Activated naive CD4-positive, alpha-beta T cell treated with anti-CD3 and anti-CD28 coated beads, Interleukin-2, amount 50 U/mL, for 72 hours (primary cell): Measurements from ENCODE around the gene ITGB3. TPM values are rescaled to one million over a fixed set of nuclear protein-coding genes. Genes with fewer than 3 reads are reported as not detected.

ENCODE experiments used
- ATAC-seq, 2 donors: fragments of 150-1000 bp; cut with Tn5 transposase; 2 replicates each; pipeline ENCODE4 v1.10.0; 2021; ENCODE audit warnings: mild to moderate bottlenecking in 2 of 2, moderate library complexity in 2 of 2
- DNase-seq, 2 donors: peaks; one replicate each; pipeline ENCODE4 v3.0.0; 2021 to 2022; ENCODE audit warnings: low spot score in 2 of 2
- H3K27ac Mint-ChIP-seq, 2 donors: one replicate each; pipeline ENCODE4 v1.8.0; 2022; ENCODE audit warnings: mild to moderate bottlenecking in 2 of 2, mixed read lengths in 2 of 2
- H3K36me3 Mint-ChIP-seq, 2 donors: one replicate each; pipeline ENCODE4 v1.8.0; 2022; ENCODE audit warnings: mixed read lengths in 2 of 2
- H3K9me3 Mint-ChIP-seq, 2 donors: one replicate each; pipeline ENCODE4 v1.8.0; 2022; ENCODE audit warnings: mixed read lengths in 2 of 2
- total RNA-seq, 2 donors: library from RNA; stranded (reverse); gene quantifications; one replicate each; pipeline ENCODE4 v1.2.3, GENCODE V29; 2022

ITGB3 gene
- total RNA-seq, 2 donors from 2014 or later: 0.10 TPM; not detected in 1

DNA sequence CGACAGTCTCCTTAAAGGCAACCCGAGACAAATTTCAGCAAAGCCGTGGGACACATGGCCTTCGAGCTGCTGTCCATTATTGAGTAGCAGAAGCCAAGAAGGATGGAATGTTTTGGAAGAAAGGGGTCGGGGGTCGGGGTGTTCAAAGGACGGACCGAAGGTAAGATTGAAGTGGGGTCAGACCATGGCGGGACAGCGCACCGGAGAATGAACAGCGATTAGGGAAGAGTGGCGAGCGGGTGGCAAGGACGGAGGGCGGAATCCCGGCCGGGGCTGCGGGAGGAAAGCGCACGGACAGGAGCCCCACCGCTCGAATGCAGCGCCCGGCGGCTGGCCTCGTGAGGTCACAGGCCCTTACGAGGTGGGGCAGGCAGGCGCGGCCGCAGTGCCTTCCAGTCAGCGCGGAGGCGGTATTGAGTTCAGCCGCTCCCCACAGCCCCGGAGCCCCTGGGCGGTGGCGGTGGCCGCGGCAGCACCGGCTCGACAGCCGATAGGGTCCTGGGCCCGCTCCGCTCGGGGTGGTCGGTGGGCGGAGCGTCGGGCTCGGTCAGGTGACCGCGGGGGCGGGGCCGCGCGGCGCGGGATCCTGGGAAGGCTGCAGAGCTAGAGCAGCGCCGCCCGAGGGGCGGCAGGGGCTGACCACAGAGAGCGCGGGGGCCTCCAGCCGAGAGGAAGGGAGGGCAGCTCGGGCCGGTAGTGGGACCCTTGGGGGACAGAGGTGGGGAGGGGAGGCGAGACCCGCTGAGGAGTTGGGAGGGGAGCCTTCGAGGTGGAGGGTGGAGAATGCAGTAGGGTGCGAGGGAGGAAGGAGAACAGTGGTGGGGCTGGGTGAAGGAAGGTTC, 70.0 kb downstream of the ITGB3 start, which contains the start of gene EFCAB13:
Gene EFCAB13 (plus strand): TSS at position 574 of the 842 bp plus-strand sequence. CDS start 4,399 bp downstream, outside the sequence.
- ATAC-seq (peak; percentile 90), DNase-seq (peak; percentile 79 to 80)
- peak within 1 kb of the TSS; percentile 94 for H3K27ac Mint-ChIP-seq
- H3K9me3 Mint-ChIP-seq: peaks cover 0 to 6% of the 10 kb centered on the region in 2 donors
- peaks cover 0 to 6% of the 10 kb centered on the region in 2 donors for H3K36me3 Mint-ChIP-seq

DNA sequence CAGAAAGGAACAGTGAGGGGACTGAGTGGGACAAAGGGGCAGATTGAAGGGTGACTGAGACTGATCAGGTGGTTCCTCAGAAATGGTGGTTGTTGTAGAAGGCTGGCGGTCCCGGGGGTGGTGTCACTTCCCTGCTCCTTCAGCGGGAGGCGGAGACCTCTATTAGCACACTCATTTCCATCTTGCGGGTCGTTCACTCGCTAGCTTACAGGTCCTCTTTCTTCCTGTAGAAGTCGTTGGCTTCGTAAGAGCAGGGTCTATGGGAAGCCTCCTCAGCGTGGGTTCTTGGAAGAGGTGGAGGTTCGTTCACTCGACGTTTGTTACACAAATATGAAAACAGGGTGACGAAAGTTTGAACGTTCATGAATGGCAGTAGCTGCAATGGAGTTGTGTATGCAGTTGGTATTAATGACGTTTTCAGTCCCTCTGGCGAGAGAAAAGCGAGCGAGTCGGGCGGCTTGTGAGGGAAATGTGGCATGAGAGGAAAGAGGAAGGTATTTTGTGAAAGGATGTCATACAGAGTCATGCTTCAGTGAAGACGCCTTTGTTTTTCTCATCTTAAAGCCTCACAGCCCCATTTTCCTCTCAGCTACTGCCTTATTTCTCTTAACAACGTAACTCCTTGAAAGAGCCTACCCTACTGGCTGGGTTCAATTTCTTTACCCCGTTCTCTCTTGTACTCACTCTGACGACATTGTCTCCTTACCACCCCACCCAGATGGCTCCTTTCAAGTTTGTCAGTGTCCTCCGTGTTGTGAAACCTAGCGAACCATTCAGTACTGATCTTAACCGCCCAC, 70.8 kb downstream of the ITGB3 start:
- H3K36me3 Mint-ChIP-seq: peaks cover 0 to 6% of the 10 kb centered on the region in 2 donors
- DNase-seq (peak; percentile 48 to 61), ATAC-seq (peak; percentile 70 to 74)
- H3K9me3 Mint-ChIP-seq: peaks cover 0 to 6% of the 10 kb centered on the region in 2 donors
- H3K27ac Mint-ChIP-seq: peak overlapping the region; percentile 94

DNA sequence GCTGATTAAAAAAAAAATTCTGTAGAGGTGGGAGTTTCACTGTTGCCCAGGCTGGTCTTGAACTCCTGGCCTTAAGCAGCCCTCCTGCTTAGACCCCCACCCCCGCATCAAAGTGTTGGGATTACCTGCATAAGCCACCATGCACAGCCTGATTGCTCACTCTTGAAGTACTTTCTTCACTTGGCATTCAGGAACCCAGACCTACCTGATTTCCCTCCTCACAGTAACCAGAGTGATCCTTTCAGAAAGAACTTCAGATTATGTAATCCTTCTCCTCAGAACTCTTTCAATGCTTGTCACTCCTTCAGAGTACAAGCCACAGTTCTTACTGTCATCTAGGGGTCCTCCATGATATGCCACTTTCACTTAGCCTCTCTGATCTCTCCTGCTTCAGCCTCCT, 71.5 kb downstream of the ITGB3 start:
- ATAC-seq: no peak
- Mint-ChIP-seq H3K36me3 (peaks cover 0 to 6% of the 10 kb centered on the region in 2 donors), H3K27ac (peak overlapping the region; percentile 15 to 94), H3K9me3 (peaks cover 0 to 6% of the 10 kb centered on the region in 2 donors)
- no peak for DNase-seq

DNA sequence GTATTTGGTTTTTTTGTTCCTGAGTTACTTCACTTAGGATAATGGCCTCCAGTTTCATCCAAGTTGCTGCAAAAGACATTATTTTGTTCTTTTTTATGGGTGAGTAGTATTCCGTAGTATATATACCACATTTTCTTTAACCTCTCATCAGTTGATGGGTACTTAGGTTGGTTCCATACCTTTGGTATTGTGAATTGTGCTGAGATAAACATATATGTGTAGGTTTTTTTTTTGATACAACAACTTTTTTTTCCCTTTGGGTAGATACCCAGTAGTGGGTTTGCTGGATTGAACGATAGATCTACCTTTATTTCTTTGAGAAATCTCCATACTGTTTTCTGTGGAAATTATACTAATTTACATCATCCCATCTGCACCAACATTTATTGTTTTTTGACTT, 76.9 kb downstream of the ITGB3 start:
- Mint-ChIP-seq H3K36me3 (peaks cover 0 to 15% of the 10 kb centered on the region in 2 donors), H3K9me3 (no peaks in the 10 kb centered on the region), H3K27ac (no peak overlapping the region)
- no peak for ATAC-seq
- no peak for DNase-seq

DNA sequence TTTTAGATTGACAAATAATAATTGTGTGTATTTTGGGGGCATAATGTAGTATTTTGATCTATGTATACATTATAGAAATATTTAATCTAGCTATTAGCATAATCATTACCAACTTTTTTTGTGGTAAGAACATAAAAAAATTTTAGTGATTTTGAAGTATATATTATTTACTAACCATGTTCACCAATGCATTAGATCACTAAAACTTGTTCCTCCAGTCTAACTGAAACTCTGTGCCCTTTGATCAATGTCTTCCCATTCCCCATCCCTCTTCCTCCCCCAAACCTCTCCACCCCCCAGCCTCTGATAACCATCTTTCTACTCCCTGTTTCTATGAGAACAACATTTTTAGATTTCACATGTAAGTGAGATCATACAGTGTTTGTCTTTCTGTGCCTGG, 78.7 kb downstream of the ITGB3 start:
- no peak overlapping the region for H3K27ac Mint-ChIP-seq
- H3K36me3 Mint-ChIP-seq: peaks cover 0 to 15% of the 10 kb centered on the region in 2 donors
- ATAC-seq (no peak), DNase-seq (no peak)
- no peaks in the 10 kb centered on the region for H3K9me3 Mint-ChIP-seq

DNA sequence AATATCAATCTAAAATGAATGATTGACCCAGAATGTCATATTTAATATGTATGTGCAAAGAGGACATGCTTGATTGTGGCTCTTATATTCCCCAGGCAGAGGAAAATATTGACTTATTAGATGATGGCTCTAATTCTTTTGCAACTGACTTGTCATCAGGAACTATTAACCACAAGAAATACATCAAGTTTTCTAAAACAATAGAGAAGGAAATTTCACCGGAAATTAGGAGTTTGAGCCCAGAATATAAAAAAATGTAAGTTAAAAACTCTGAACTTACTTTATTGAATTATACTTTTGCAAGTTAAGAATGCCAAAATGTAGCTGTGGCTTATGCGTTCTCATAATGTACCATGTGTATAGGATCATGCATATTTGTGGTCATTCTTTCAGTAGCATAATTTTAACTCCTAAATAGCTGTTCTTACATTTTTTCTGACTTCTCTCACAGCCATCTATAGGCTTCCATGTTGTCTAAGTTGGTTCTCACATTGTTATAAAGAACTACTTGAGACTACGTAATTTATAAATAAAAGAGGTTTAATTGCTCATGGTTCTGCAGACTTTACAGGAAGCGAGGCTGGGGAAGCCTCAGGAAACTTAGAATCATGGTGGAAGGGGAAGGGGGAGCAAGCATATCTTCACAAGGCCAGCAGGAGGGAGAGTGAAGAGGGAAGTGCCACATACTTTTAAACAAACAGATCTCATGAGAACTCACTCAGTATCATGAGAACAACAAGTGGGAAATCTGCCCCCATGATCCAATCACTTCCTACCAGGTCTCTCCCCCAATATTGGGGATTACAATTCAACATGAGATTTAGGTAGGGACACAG, 81.7 kb downstream of the ITGB3 start:
- Mint-ChIP-seq H3K9me3 (no peaks in the 10 kb centered on the region), H3K27ac (no peak overlapping the region), H3K36me3 (peaks cover 0 to 15% of the 10 kb centered on the region in 2 donors)
- DNase-seq: no peak
- ATAC-seq: no peak

DNA sequence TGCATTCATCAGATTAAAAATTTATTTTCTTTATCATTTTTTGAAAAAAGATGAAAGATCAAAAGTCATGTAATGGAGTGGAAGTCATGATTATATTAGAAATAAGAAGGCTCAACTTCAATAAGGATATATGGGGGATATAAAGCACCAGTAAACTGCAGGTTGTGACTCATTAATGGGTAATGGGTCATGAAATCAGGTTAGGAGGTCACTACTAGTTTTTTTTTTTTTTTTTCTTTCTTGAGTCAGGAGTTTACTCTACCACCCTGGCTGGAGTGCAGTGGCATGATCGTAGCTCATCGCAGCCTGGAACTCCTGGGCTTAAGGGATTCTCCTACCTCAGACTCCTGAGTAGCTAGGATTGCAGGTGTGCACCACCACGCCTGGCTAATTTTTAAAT, 84.4 kb downstream of the ITGB3 start:
- Mint-ChIP-seq H3K36me3 (peaks cover 0 to 6% of the 10 kb centered on the region in 2 donors), H3K9me3 (no peaks in the 10 kb centered on the region), H3K27ac (no peak overlapping the region)
- DNase-seq: no peak
- ATAC-seq: no peak

DNA sequence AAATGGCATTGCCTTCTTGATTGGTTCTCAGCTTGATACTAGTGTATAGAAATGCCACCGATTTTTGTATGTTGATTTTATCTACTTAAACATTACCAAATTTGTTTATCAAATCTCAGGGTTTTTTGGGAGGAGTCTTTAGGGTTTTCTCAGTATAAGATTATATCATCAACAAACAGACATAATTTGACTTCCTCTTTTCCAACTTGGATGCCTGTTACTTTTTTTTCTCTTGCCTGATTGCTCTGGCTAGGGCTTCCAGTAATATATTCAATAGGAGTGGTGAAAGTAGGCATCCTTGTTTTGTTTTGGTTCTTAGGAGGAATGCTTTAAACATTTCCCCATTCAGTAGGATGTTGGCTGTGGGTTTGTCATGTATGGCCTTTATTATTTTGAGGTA, 99.2 kb downstream of the ITGB3 start:
- Mint-ChIP-seq H3K9me3 (no peaks in the 10 kb centered on the region), H3K27ac (no peak overlapping the region), H3K36me3 (peaks cover 0 to 16% of the 10 kb centered on the region in 2 donors)
- DNase-seq: no peak
- ATAC-seq: no peak

DNA sequence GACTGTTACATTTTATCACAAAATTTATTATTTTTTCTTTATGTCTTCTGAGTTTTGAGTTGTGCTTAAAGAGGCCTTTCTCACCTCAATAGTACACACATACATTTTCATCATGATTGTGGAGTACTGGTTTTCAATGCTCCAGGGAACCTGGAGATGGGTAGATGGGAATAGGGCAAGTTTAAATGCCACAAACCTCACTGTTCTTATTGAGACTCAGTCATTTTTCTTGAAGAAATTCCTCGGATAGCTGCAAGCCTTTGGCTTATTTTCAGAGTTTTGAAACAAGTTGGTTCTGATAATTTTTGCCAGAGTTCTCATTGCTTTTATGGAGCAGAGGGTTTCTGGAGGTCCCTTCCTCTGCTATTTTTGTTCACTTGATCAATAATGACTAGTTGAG, 105.0 kb downstream of the ITGB3 start:
- DNase-seq: no peak
- Mint-ChIP-seq H3K27ac (no peak overlapping the region), H3K9me3 (no peaks in the 10 kb centered on the region), H3K36me3 (peaks cover 0 to 16% of the 10 kb centered on the region in 2 donors)
- ATAC-seq: no peak

Other genes with a start within 250 kb of the ITGB3 start
- gene CDC27, start 64.5 kb upstream of the ITGB3 start, total RNA-seq: 100 to 1,000 TPM; 134 to 146 TPM
- not detected for gene MYL4, start 44.5 kb upstream of the ITGB3 start, total RNA-seq
- gene EFCAB13, start 70.1 kb downstream of the ITGB3 start, total RNA-seq: 1 to 10 TPM; 3.8 to 6.8 TPM